GM10266 (cell line): ENCODE measurements around the gene CFAP54.

Source experiments
- DNase-seq: peaks from one replicate; pipeline ENCODE4 v3.0.0; 2012; ENCODE audit errors: extremely low spot score
- TF ChIP-seq, protein P1 (sequence below): IDR thresholded peaks from 2 replicates; pipeline ENCODE4 v1.5.1; 2012; ENCODE audit warnings: mild to moderate bottlenecking, low read depth; ENCODE audit not compliant: control insufficient read depth, insufficient read depth; ENCODE audit errors: missing control alignments

The CFAP54 gene

DNA sequence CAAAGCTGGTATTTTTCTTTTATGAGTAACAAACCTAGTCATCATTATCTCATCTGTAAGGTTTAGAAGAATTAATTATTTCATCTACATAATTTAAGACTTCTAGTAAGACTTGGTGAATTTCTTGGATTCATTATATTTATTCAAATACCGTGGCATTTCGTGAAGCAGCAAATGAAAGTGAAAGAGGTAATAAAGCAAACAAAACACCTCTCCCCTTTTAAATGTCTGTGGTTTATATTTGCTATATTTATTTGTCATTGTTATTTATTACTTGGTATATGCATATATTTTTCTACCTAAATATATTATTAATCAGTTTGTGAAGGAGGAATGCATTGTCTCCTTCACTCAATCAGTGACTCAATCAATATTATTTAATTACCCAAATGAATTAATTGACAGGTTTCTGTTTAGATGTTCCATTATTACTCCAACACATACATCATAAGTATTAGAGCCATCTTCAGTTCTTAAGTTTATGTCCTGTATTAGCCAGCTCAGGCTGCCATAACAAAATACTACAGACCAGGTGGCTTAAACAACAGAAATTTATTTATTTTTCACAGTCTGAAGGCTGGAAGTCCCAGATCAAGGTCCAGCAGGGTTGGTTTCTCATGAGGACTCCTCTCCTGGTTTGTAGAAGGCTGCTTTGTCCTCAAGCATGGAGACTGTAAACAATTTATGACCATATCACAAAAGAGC, 6.6 kb downstream of the CFAP54 start:
- DNase-seq = no peak
- TF ChIP-seq, protein P1, sequence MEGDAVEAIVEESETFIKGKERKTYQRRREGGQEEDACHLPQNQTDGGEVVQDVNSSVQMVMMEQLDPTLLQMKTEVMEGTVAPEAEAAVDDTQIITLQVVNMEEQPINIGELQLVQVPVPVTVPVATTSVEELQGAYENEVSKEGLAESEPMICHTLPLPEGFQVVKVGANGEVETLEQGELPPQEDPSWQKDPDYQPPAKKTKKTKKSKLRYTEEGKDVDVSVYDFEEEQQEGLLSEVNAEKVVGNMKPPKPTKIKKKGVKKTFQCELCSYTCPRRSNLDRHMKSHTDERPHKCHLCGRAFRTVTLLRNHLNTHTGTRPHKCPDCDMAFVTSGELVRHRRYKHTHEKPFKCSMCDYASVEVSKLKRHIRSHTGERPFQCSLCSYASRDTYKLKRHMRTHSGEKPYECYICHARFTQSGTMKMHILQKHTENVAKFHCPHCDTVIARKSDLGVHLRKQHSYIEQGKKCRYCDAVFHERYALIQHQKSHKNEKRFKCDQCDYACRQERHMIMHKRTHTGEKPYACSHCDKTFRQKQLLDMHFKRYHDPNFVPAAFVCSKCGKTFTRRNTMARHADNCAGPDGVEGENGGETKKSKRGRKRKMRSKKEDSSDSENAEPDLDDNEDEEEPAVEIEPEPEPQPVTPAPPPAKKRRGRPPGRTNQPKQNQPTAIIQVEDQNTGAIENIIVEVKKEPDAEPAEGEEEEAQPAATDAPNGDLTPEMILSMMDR = no peak

DNA sequence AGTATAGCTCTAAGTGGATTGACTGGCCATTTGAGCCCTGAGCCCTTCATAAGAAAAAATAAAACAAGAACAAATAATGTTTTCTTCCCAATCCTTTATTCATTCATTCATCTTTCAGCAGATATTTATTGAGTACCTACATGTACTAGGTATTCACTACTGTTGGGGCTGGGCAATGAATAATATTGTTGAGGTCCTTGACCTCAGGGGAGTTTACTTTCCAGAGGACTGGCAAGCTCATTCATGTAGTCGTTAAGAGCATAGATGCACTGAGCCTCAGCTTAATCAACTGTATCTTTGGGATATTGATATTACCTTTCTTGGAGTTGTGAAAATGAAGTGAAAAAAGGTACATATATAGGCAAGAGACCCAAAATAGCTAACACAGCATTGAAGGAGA, 7.6 kb downstream of the CFAP54 start:
- DNase-seq = no peak
- TF ChIP-seq, protein P1 = no peak

DNA sequence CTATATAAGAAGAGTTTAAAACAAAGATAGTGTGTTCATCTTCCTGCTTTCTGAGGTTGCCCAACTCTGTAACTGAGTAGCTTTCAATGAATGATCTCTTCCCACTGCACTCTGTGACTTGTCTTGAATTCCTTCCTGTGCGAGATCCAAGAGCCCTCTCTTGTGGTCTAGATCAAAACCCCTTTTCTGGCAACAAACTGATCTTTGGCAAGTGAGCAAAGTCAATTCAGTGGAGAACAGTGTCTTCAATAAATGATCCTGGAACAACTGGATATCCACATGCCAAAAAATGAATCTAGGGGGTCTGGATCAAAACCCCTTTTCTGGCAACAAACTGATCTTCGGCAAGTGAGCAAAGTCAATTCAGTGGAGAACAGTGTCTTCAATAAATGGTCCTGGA, 8.5 kb downstream of the CFAP54 start:
- TF ChIP-seq, protein P1 = no peak

DNA sequence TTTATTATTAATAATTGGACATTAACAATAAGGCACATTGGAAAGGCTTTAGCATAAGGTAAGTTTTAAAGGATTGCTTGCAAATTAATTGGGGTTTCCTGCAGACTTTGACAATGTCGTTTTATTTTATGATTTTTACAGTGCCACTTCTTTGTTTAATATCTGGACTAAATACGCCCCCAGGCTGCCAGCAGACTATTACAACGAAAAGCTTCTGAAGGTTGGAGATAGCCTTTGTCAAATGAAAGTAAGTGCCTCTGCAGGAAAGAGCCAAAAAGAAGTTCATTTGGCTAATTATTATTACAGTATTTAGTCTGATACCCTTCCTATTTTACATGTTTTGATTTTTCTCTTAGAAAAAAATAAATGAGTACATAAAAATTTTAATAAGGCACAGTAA, 11.3 kb downstream of the CFAP54 start:
- DNase-seq = no peak

More for the DNA sequence above, 8.5 kb downstream of the CFAP54 start:
- DNase-seq = no peak

DNA sequence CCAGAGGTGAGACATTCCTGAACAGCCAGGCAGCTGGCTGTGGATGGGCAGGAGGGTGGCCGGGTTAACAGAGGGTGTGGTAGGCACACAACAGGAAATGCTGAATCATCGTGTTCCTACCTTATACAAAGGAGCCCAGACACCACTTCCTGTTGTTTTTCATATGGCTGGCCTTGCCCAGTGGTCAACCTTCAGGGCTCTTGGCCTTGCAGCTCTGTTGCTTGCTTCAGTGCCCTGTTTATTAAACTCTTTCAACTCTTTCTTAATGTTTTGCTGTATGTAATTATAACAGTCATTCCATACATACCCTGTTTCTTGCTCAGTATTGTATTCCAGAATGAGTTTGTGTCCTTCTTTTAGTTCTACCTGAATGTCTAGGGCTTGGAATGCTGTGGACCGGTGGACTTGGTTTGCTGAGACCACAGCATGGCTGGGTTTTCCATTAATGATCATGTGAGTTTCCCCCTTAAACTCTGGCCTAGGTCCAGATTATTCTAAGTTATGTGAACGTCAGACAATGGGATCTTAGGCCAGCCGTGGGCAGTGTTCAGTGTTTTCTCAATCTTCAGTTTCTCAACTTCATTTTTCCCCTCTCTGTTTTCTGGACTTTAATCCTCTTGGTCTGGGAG, 11.9 kb downstream of the CFAP54 start:
- no peak for DNase-seq
- TF ChIP-seq, protein P1 = no peak

More for the DNA sequence above, 11.3 kb downstream of the CFAP54 start:
- TF ChIP-seq, protein P1 = no peak

DNA sequence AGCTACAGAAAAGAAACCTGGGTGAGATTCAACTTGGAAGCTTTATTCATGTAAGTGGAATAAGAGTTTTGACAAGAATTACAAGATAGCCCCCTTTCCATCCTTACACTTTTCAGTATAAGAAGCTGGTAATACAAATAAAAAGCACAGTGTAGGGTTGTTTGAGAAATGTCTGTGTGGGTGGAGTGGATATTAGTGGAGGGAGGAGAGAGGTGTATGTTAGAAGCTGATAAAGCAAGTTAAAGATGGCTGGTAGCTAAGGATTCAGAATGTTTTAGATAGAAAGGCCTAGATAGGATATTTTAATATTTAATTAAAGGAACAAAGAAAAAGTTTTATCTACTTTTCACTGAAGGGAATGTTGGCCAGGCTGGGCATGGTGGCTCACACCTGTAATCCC, 12.5 kb downstream of the CFAP54 start:
- TF ChIP-seq, protein P1 = no peak

DNA sequence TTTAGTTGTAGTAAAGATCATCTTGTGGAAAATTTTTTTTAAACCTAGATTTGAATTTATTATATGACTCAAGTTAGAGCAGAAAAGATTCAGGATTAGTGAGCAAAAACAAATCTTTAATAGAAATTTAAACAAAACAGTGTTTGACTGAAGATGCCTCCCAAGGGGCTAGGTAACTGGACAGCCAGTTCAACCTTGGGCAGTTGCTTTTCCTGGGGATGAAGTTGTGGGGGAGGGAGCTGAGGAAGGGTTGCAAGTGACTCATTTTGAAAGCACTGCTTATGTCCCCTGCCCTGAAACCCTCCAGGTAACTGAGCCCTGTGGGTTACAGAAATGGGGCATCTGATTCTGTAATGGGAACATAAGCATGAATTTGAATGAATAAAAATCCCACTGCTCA, 13.1 kb downstream of the CFAP54 start:
- no peak for DNase-seq
- TF ChIP-seq, protein P1 = no peak

More for the DNA sequence above, 12.5 kb downstream of the CFAP54 start:
- no peak for DNase-seq
